GM20431 (cell line): ENCODE data around the gene C22orf15.

ENCODE experiments used
- in situ Hi-C: fragments of 300-500 bp; cut with MseI, MboI; formaldehyde crosslinking; loops from one replicate; pipeline ENCODE4 v1.15.0; 2020; ENCODE audit warnings: low sequenced_read_pairs; ENCODE audit not compliant: unreplicated experiment

Gene C22orf15

DNA sequence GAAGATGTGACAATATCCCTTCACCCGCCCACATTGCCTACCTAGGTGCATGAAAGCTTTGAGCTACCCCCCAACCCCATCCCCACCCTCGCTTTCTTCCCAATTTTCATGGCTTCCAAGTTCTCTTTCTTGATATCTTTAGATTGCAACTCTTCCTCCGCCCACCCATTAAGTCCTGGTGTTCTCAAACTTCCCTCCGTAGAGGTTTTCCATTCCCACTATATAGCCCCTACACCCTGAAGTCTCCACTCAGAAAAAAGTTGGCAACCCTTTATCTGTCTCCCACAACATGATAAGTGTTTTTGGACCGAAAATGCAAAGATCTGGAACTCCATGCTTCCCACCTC, 12.4 kb upstream of the C22orf15 start:
- in situ Hi-C loops: no loop called here

GRCh38 chr22:23750714-23751440, 11.9 kb upstream of the C22orf15 start, which contains the start of gene ZNF70:
Gene ZNF70 (minus strand): TSS chr22:23751112. CDS start chr22:23745140, 5,972 bp downstream.
- in situ Hi-C loops: no loop called here

DNA sequence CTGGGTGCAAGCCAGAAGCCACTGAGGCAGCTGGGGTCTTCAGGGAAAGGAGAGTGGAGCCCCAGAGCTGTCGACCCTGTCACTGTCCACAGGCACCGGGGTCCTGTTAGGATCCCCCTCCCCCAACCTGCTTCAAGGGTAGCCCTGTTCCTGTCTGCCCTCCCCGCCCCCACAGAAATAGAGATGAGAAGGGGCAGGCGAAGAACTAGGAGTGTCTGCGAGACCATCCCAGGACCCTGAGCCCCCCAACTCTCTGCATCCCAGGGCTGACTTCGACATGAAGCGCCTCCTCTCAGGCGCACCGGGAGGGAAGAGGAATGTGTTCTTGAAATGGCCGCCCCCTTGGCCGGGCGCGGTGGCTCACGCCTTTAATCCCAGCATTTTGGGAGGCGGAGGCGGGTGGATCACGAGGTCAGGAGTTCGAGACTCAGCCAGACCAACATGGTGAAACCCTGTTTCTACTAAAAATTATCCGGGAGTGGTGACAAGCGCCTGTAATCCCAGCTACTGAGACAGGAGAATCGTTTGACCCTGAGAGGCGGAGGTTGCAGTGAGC, 11.3 kb upstream of the C22orf15 start:
- in situ Hi-C loops: no loop called here

GRCh38 chr22:23752090-23752691, 10.6 kb upstream of the C22orf15 start:
- in situ Hi-C loops: no loop called here

DNA sequence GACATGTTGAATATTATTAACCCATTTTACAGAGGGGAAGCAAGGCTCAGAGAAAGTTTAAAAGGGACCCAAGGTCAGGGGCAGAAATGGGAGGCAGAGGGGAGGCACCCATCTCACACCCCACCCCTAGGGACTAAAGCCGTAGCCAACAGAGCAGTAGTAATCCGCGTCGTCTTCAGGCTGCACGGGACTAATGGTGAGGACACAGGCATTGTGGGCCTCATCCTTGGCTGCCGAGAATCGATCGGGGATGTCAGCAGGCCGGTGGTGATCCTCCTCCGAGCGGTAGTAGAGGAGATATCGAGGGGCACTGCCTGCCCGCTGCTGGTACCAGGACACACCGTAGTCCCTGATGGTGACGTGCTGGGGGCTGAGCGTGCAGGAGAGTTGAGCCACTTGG, 10.0 kb upstream of the C22orf15 start:
- in situ Hi-C loops: no loop called here

DNA sequence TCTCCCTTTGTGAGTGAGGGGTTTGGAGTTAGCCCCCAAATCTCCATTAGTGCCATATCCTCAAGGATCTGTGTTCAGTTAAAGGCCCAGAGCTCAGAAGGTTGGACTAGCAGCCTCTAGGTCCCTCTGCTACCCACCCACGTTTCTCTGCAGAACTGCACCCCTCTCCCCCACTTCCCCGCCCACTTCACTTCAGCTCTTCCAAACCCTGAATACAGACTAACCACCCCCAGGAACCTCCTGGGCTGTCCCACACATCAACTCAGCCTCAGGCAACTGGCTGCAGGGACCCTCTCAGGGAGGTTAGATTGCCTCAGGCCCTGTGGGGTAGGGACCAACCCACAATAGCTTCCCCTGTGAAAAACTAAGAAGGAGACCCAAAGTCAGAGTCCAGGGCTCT, 9.4 kb upstream of the C22orf15 start:
- in situ Hi-C loops: no loop called here

DNA sequence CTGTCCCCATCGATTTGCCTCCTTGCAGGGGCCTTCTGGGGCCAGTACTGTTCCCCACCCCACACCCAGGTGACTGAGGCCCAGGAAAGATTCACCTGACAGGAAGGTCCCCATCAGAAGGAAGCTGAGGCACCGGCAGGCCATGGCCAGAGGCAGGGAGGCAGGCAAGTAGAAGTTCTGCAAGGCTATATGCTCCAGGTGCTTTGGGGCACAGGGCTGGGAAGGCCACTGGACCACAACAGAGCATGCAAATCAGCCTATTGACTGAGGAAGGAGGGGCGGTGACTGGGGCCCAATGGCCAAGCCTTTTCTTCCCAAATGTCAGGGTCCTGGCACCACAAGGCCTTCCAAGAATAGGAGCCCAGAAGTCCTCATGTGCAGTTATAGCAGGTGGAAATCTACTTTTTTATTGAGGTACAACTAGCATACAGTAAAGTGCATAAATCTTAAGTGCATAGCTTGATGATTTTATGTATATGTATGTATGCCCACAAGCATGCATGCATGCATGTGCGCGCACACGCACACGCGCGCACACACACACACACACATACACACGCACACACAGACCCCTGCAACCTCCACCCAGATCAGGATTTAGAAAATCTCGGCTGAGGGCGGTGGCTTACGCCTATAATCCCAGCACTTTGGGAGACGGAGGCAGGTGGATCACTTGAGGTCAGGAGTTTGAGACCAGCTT, 8.4 kb upstream of the C22orf15 start, which contains the start of gene VPREB3:
Gene VPREB3, minus strand, starts transcription at position 206 of the 700 bp plus-strand sequence. Its CDS starts 62 bp downstream, at position 144.
- in situ Hi-C loops: no loop called here

DNA sequence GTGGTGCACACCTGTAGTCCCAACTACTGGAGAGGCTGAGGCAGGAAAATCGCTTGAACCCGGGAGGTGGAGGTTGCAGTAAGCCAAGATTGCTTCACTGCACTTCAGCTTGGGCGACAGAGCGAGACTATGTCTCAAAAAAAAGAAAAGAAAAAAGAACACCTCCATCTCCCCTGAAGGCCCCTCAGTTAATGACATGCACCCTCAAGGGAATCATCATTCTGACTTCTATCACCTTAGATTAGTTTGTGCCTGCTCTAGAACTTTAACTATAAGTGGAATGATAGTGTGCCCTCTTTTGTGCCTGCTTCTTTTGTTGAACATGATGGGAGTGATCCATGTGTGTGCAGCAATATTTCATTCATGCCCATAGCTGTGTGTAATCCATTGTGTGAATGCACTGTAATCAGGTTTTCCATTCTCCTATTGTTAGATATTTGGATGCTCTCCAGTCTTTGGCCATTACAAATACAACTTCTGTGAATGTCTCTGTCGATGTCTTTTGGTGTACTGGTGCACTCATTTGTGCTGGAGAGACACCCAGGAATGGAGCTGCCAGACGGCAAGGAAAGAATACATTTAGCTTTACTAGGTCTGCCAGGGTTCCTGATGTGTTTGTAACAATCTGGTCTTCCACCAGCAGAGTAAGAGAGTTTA, 7.7 kb upstream of the C22orf15 start:
- in situ Hi-C loops: no loop called here

DNA sequence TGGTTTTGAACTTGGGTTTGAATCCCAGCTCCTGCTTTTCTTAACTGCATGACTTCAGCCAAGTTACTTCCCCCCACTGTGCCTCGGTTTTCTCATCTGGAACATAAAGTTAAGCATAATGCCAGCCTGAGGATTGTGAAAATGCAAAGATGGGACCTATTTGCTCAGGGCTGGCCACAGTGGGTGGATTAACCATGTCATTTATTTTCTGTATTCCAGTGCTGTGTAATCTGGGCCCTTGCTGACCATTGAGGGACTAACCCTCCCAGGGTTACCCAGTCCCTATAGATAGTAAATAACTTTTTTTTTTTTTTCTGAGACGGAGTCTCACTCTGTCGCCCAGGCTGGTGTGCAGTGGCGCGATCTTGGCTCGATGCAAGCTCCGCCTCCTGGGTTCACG, 7.1 kb upstream of the C22orf15 start:
- in situ Hi-C loops: no loop called here

DNA sequence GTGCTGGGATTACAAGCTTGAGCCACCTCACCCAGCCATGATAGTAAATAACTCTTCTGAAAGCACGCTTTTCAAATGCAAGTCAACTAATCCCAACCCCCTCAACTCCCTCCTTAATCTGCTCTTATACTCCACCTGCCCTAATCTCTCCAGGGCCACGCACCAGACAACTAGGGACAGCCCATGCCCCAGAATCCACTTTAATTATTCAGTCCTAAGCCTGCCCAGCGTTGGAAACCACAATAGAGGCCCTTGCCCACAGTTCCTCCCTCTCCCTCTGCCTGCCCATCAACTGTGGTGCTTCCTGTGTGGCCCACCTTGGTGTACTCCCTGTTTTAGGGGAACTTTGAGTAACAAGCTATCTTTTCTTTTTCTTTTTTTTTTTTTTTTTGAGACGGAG, 5.9 kb upstream of the C22orf15 start:
- in situ Hi-C loops: no loop called here

DNA sequence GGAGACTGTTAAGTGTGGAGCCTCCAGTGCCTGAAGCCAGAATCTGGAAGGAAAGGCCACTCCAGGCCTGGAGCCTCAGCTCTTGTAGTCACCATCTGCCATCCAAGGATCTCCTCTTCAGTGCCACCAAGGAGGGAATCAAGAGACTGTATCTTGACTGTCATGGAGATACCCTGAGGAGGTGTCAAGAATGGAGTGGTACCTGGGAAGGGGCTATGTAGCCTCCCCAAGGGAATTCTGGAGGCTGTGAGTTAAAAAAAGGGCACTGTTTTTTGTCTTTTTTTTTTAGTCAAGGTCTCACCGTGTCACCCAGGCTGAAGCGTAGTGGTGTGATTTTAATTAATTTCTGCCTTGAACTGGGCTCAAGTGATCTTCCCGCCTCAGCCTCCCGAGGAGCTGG, 3.2 kb upstream of the C22orf15 start:
- in situ Hi-C loops: no loop called here

GRCh38 chr22:23760056-23760455, 2.7 kb upstream of the C22orf15 start:
- in situ Hi-C loops: no loop called here

DNA sequence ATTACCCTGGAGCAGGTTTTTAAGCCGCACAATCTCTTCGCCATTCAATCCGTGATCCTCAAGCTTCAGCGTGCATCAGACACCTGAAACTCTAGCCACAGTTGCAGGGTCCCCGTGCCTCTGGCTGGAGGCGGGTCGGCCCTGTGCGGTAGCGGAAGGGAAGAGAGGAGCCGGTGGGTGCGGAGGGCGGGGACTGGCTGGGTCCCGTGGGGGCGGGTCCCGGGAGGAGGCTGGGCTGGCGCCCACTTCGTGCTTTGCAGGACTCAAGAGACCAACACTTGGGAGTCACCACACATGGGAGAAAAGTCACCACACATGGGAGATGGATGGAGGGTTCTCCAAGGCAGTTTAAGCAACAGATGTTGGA, 772 bp downstream of the C22orf15 start:
- in situ Hi-C loops: no loop called here

DNA sequence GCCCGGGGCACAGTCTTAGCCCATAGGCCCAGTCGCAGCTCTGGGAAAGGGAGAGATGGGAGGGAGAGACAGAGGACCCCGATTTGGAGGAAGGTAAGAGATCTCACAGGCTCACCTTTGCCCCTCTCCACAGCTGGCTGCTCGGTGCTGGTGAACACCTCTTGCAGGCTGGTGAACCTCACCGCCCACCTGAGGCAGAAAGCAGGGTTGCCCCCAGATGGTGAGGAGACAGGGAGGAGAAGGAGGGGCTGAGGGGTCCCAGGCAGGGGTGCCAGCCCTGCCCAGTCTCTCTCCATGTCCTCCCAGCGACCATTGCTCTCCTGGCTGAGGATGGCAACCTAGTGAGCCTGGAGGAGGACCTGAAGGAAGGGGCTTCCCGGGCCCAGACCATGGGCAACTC, 1.2 kb downstream of the C22orf15 start:
- in situ Hi-C loops: no loop called here

DNA sequence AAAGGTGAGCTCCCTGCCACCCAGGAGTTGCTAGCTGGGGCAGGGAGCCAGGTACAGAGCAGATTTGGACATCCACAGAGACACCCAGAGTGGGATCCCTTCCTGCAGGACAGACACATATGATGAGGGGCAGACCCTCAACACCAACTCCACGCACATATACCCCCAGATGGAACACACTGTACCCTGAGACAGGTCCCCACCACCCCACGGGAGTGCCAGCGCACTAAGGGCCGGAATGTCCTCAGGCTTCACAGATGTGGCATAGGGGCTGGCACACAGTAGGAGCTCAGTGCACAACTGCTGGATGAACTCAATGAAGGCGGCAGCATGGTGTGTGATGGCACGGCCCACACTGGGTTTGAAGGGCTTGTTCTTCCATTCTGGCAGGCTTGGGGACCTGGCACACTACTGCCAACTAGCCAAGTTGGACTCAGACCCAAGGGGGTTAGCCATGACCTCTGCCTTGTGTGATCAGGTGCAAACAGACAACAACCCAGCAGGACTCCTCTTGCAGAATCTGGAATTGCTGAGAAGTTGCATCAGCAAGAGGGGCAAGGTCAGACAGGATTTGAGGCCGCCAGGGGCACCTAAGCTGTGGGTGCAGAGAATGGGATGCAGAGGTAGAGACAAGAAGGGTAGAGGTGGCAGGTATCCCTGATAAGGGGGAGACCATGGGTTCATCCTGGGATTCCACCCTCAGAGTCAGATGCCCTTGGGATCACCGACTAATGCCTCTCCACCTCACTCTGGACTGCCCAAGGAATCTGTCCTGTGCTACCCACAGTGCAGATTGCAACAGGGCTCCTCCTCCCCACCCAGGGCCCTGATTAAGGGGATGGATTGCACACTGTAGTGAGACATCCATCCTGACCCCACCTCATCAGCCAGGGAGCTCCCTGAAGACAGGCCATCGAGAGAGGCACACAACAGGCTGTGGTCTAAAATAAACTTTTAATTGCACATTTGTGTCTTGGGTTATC, 2.4 kb downstream of the C22orf15 start:
- in situ Hi-C loops: no loop called here

- in situ Hi-C loops: no loop called here
These were observed 4.5 kb downstream of the C22orf15 start for GRCh38 chr22:23767303-23767672.

DNA sequence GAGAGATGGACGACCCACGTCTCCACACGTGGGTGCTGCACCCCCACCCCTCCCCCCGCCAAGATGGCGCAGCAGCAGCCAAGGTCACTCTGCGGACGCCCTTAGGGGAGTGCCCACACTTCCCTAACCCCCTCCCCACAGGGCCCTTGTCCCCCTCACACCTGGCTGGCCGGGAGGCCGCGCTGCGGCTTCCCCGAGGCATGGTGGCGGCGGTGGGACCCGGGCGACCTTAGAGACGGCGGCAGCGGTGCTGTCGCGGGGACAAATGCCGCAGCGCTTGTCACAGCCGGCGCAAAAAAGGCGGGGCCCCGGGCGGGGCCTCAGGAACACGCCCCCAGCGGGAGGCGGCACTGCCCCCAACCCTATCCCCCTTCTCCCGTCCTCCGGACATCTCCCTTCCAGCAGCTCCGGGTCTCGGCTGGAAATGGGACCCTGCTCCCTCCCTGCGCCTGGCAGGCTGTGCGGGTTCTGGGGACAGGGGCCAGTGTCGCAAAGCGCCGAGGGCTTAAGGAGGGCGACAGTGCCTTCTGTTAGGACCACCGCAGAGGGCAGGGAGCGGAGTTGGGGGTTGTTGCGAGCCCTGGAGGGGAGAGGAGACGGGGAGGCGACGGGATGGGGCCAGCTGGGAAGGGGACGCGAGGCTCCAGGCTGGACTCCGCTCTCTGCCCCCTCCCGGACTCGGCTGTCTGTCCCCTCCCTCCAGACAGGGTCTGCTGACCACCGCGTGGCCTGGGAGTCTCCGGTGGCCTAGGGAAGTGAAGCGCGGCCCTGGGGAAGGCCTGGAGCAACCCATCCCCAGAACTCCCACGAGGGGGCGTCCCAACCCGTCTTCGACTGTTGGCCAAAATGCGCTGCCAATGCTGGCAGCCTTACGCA, 5.1 kb downstream of the C22orf15 start, which contains the start of gene CHCHD10:
Gene CHCHD10, minus strand, starts transcription at position 300 of the 876 bp plus-strand sequence. Its CDS starts 98 bp downstream, at position 202.
- in situ Hi-C loops: no loop called here

DNA sequence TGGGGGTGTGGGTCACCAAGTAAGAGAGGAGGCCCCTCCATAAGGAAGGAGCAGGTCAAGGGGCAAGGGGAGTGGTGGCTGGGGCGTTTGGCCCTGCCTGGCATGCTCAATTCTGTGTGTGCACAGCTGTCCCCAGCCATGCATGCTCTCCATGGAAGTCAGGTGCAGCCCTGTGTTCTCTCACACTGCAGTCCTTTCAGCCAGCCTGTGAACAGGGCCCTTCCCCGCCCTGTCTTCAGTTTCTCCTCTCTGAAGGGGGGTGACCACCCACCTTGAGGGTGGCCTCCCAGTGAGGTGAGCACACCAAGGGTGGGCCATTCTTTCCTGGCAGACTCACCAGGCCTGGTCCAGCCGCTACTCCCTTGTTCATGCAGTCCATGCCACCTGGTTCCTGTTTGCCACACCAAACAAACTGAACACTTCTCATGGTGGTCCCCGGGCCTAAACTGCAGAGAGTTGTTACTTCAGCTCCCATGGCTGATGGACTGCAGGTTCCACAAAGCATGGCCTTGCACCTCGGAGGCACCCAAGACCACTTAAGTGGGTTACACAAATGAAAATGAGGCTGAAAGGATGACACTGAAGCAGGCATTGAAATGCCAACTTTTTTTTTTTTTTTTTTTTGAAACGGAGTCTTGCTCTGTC, 6.7 kb downstream of the C22orf15 start:
- in situ Hi-C loops: no loop called here
